ENCODE data around the gene SAMM50. TPM values are rescaled to one million over a fixed set of nuclear protein-coding genes. Genes with fewer than 3 reads are reported as not detected.

Gene SAMM50
- total RNA-seq, 1 donor from 2014 or later: 40.8 TPM

DNA sequence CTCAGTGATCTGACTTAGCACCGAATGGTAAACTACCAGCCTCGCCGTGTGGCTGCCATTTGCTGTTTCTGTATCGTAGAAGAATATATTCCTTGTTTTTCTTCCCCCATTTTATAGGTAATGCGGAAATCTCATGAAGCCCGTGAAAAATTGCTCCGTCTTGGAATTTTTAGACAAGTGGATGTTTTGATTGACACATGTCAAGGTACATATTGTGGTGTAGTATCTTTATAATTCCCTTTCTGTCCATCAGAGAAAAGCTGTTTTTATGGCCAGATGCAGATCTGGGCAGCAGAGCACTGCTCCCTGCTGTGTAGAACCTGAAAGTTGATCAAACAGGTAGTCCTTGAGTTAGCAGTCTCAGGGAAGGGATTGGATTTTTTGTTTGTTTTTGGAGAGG, 13.4 kb downstream of the SAMM50 start:
- H3K4me3 ChIP-seq (ENCODE audit: low read depth, low read length): no peak overlapping the region
- TF ChIP-seq, protein P1, sequence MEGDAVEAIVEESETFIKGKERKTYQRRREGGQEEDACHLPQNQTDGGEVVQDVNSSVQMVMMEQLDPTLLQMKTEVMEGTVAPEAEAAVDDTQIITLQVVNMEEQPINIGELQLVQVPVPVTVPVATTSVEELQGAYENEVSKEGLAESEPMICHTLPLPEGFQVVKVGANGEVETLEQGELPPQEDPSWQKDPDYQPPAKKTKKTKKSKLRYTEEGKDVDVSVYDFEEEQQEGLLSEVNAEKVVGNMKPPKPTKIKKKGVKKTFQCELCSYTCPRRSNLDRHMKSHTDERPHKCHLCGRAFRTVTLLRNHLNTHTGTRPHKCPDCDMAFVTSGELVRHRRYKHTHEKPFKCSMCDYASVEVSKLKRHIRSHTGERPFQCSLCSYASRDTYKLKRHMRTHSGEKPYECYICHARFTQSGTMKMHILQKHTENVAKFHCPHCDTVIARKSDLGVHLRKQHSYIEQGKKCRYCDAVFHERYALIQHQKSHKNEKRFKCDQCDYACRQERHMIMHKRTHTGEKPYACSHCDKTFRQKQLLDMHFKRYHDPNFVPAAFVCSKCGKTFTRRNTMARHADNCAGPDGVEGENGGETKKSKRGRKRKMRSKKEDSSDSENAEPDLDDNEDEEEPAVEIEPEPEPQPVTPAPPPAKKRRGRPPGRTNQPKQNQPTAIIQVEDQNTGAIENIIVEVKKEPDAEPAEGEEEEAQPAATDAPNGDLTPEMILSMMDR (conservative IDR thresholded peaks at IDR 0.05; ENCODE audit: low read depth, low read length): no peak
- no peak for DNase-seq (ENCODE audit: low read depth)

DNA sequence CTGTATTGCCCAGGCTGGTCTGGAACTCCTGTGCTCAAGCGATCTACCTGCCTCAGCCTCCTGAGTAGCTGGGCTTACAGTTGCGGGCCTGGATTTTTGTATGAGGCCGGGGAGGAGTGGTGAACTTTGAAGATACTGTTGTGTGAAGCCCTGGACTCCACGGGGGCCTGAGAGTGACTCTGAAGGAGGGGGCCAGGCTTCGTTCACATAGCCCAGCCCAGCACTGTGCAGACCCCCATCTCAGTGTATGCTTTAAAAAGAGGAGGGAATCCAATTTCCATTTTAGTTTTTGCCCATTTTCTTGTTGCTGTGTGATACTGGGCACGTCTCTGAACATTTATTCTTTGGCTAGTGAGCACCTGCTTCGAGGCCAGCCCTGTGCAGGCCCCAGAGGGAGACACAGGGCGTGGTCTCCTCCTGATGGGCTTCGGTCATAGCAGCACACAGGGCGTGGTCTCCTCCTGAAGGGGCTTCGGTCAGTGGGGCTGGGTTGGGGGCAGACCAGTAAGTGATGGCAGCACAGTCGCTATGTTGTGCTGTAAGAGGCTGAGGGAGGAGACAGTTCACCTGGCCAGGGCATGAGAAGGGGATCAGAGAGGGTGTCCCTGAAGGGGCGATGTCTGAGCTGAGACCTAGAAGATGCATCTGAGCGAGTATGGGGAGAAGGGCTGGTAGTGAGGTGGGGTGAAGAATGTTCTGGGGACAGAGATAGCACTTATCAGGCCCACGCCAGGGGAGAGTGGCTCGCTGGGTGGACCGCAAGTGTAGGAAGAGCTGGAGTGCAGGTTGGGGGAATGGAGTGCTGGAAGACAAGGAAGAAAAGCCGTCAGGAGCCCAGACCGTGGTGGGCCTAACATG, 14.0 kb downstream of the SAMM50 start:
- TF ChIP-seq, protein P1 (conservative IDR thresholded peaks at IDR 0.05; ENCODE audit: low read depth, low read length): no peak
- no peak for DNase-seq (ENCODE audit: low read depth)
- no peak overlapping the region for H3K4me3 ChIP-seq (ENCODE audit: low read depth, low read length)

DNA sequence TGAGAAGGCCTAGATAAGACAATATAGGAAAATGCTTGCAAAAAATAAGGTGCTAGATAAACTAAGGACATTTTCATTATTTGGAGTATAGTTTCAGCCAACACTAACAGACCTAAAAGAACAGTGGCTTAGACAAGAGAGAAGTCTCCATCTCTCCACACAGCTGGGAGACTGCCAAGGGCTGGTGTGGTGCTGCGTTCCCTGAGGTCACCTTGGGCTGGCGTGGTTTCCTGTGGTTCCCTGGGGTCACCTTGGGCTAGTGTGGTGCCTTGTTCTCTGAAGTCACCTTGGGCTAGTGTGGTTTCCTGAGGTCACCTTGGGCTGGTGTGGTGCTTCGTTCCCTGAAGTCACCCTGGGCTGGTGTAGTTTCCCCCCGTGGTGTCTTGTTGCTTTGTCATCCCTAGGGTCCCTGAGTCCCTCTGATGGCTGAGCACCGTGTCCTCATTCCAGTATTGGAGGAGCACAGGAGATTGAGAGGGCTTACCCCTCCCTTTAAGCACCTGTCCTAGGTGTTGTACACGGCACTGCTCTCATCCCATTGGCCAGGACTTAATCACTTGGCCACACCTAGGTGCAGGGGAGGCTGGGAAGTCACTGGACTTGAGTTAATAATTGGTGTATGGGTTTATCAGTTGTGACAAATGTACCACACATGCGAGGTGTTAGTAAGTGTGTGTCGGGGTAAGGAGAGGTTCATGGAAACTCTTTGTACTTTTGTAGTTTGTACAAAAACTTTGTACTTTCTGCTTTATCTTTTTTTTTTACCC, 14.9 kb downstream of the SAMM50 start:
- TF ChIP-seq, protein P1 (conservative IDR thresholded peaks at IDR 0.05; ENCODE audit: low read depth, low read length): no peak
- no peak overlapping the region for H3K4me3 ChIP-seq (ENCODE audit: low read depth, low read length)
- no peak for DNase-seq (ENCODE audit: low read depth)

DNA sequence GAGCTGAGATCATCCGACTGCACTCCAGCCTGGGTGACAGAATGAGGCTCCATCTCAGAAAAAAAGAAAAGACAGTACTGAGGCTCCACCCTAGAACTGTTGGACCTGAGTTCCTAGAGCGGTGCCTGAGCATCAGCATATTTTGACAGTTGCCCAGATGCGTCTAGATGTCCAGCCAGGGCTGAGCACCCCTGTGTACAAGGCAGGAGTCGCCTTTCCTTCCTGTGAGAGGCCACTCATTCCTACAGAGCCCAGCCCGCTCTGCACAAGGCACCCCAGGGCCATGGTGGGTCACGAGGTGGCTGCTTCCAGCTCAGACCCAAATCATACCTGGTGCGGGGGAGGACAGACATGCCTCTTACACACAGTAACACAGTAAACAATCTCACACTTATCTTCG, 15.9 kb downstream of the SAMM50 start:
- H3K4me3 ChIP-seq (ENCODE audit: low read depth, low read length): no peak overlapping the region
- DNase-seq (ENCODE audit: low read depth): no peak
- TF ChIP-seq, protein P1 (conservative IDR thresholded peaks at IDR 0.05; ENCODE audit: low read depth, low read length): no peak

DNA sequence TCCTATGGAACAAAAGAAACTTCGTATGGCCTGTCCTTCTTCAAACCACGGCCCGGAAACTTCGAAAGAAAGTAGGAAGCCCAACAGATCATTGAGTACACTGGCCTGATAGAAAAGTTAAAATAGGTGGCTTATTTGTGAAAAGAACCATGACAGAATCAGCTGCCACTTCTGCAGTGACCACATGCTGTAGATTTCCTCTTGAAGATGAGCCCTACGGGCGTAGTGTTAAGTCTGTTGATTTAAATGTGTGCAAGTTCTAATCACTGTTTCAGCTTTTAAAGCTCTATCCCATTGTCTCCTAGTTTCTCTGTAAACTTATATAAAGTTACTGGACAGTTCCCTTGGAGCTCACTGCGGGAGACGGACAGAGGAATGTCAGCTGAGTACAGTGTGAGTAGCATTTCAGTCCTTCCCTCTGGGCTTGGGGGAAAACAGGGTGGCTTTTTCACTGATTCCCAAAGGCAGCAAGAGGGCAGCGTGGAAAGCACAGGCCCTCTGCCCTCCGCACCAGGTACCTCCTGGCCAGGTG, 17.8 kb downstream of the SAMM50 start:
- H3K4me3 ChIP-seq (ENCODE audit: low read depth, low read length): no peak overlapping the region
- DNase-seq (ENCODE audit: low read depth): no peak
- TF ChIP-seq, protein P1 (conservative IDR thresholded peaks at IDR 0.05; ENCODE audit: low read depth, low read length): no peak

DNA sequence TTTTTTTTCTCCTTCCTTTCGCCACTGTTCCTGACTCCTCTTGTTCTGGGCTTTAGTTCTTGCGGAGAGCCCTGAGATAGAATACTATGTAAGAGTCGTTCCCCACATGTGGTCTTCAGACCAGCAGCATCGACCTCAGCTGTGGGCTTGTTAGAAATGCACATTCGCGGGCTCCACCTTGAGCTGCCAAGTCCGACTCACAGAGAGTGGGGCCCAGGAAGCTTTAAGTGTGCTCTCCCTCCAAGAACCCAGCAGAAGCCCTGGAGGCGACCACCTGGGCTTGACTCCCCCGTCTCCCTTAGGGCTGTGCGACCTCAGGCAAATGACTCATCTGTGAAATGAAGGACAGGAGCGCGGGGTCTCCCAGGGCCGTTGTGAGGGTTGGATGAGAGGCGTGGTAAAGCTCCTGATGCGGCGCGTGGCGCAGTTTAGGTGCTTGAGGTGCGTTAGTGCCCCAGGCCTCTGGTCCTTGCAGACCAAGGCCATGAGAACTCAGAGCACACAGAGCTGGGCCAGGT, 18.8 kb downstream of the SAMM50 start:
- TF ChIP-seq, protein P1 (conservative IDR thresholded peaks at IDR 0.05; ENCODE audit: low read depth, low read length): no peak
- H3K4me3 ChIP-seq (ENCODE audit: low read depth, low read length): no peak overlapping the region
- DNase-seq (ENCODE audit: low read depth): no peak
